HepG2 (cell line): ENCODE results near the gene ZCCHC7. TPM values are rescaled to one million over a fixed set of nuclear protein-coding genes. Genes with fewer than 3 reads are reported as not detected.

Source experiments
- CHCHD3 ChIP-seq: sonication (generic); formaldehyde crosslinking; IDR thresholded peaks from 2 replicates; pipeline ENCODE4 v1.8.0; 2022; ENCODE audit warnings: mild to moderate bottlenecking, missing genetic modification reagents, moderate library complexity
- GTF2F1 ChIP-seq: fragments of 150-350 bp; IDR thresholded peaks from 2 replicates; pipeline ENCODE4 v1.6.1; 2014; ENCODE audit warnings: low read length
- HDAC6 ChIP-seq: fragments of 200-600 bp; sonication (generic); IDR thresholded peaks from 2 replicates; pipeline ENCODE4 v1.7.0; 2017; ENCODE audit warnings: mild to moderate bottlenecking, antibody characterized with exemption, low read length, low read depth
- KAT8 ChIP-seq: IDR thresholded peaks from 2 replicates; pipeline ENCODE4 v1.6.1; 2016; ENCODE audit warnings: missing genetic modification reagents, missing compliant biosample characterization
- KLF6 ChIP-seq: IDR thresholded peaks from 2 replicates; pipeline ENCODE4 v1.8.0; 2016; ENCODE audit warnings: missing biosample characterization, missing genetic modification reagents
- MTF2 ChIP-seq: sonication (generic); formaldehyde crosslinking; IDR thresholded peaks from 2 replicates; pipeline ENCODE4 v1.5.0; 2020; ENCODE audit warnings: missing genetic modification reagents, borderline replicate concordance
- PCBP2 ChIP-seq: fragments of 200-400 bp; formaldehyde crosslinking; optimal IDR thresholded peaks from 2 replicates; pipeline ENCODE3; 2018; ENCODE audit warnings: low read length, low read depth; ENCODE audit not compliant: poor library complexity, severe bottlenecking
- SMARCC2 ChIP-seq: fragments of 450-650 bp; IDR thresholded peaks from 2 replicates; pipeline ENCODE4 v1.6.1; 2017; ENCODE audit warnings: antibody characterized with exemption, mild to moderate bottlenecking
- SP140L ChIP-seq: sonication (generic); formaldehyde crosslinking; IDR thresholded peaks from 2 replicates; pipeline ENCODE4 v1.4.0; 2020; ENCODE audit warnings: missing genetic modification reagents, borderline replicate concordance
- SYNCRIP ChIP-seq: fragments of 200-400 bp; formaldehyde crosslinking; IDR thresholded peaks from 2 replicates; pipeline ENCODE4 v1.6.1; 2018; ENCODE audit warnings: mild to moderate bottlenecking, low read depth, low read length; ENCODE audit not compliant: insufficient read depth
- U2AF1 ChIP-seq: fragments of 200-400 bp; formaldehyde crosslinking; optimal IDR thresholded peaks from 2 replicates; pipeline ENCODE3; 2017; ENCODE audit warnings: mild to moderate bottlenecking, low read depth, low read length
- ZMYM3 ChIP-seq: sonication (generic); formaldehyde crosslinking; IDR thresholded peaks from 2 replicates; pipeline ENCODE4 v1.5.1; 2020; ENCODE audit warnings: mild to moderate bottlenecking, missing genetic modification reagents
- ZNF10 ChIP-seq: sonication (generic); formaldehyde crosslinking; IDR thresholded peaks from 2 replicates; pipeline ENCODE4 v1.4.0; 2020; ENCODE audit warnings: mild to moderate bottlenecking, low read depth, missing genetic modification reagents, borderline replicate concordance
- ZNF317 ChIP-seq: sonication (generic); formaldehyde crosslinking; IDR thresholded peaks from 2 replicates; pipeline ENCODE4 v1.5.0; 2020; ENCODE audit warnings: mild to moderate bottlenecking, missing genetic modification reagents
- ZNF44 ChIP-seq: sonication (generic); formaldehyde crosslinking; IDR thresholded peaks from 2 replicates; pipeline ENCODE4 v1.5.1; 2020; ENCODE audit warnings: mild to moderate bottlenecking, missing genetic modification reagents
- ZNF468 ChIP-seq: sonication (generic); formaldehyde crosslinking; IDR thresholded peaks from 2 replicates; pipeline ENCODE4 v1.8.0; 2022; ENCODE audit warnings: mild to moderate bottlenecking, moderate library complexity, missing genetic modification reagents
- ZNF569 ChIP-seq: sonication (generic); formaldehyde crosslinking; IDR thresholded peaks from 2 replicates; pipeline ENCODE4 v1.5.0; 2020; ENCODE audit warnings: mild to moderate bottlenecking, missing genetic modification reagents, moderate library complexity, borderline replicate concordance
- polyA plus RNA-seq, 8 experiments: library from polyadenylated mRNA; depleted of rRNA in 3 of 8; stranded (reverse) in 7 of 8; unstranded in 1 of 8; fragments of >200 nt; fragmentation: Illumina TruSeq in 4 of 8; extraction: Trizol in 4 of 8; gene quantifications; 2 replicates each; pipeline versions ENCODE4 v1.2.1 to v1.2.3, GENCODE V29; 2011 to 2016; ENCODE audit warnings: low read depth in 4 of 8, missing spikeins in 1 of 8, mixed read lengths in 1 of 8; ENCODE audit not compliant: insufficient read depth in 1 of 8
- total RNA-seq, 5 experiments: library from RNA; depleted of rRNA; stranded (reverse); fragments of >200 nt; fragmentation: Illumina TruSeq; extraction: Trizol; gene quantifications; 2 replicates each; pipeline ENCODE4 v1.2.3, GENCODE V29; 2016; ENCODE audit warnings: low read depth in 1 of 5
- TF ChIP-seq, protein P1 (sequence below): sonication (generic); formaldehyde crosslinking; conservative IDR thresholded peaks from 2 replicates; pipeline ENCODE4 v1.4.0; 2020; ENCODE audit warnings: mild to moderate bottlenecking, missing genetic modification reagents, moderate library complexity
- TF ChIP-seq, protein P2 (sequence below): sonication (generic); formaldehyde crosslinking; IDR thresholded peaks from 2 replicates; pipeline ENCODE4 v1.5.0; 2020; ENCODE audit warnings: missing genetic modification reagents, mild to moderate bottlenecking, borderline replicate concordance
- TF ChIP-seq, protein P3 (sequence below): fragments of 450-650 bp; IDR thresholded peaks from 2 replicates; pipeline ENCODE4 v1.6.1; 2017
- TF ChIP-seq, protein P4 (sequence below): sonication (generic); formaldehyde crosslinking; IDR thresholded peaks from 2 replicates; pipeline ENCODE4 v1.5.1; 2020; ENCODE audit warnings: mild to moderate bottlenecking, missing genetic modification reagents, moderate library complexity

Gene ZCCHC7
- total and polyA plus RNA-seq, 2 of the 13 experiments (the other 11 are each of a cell fraction or from before 2014, with no cell fraction given), result 13.6 to 19.3 TPM

DNA sequence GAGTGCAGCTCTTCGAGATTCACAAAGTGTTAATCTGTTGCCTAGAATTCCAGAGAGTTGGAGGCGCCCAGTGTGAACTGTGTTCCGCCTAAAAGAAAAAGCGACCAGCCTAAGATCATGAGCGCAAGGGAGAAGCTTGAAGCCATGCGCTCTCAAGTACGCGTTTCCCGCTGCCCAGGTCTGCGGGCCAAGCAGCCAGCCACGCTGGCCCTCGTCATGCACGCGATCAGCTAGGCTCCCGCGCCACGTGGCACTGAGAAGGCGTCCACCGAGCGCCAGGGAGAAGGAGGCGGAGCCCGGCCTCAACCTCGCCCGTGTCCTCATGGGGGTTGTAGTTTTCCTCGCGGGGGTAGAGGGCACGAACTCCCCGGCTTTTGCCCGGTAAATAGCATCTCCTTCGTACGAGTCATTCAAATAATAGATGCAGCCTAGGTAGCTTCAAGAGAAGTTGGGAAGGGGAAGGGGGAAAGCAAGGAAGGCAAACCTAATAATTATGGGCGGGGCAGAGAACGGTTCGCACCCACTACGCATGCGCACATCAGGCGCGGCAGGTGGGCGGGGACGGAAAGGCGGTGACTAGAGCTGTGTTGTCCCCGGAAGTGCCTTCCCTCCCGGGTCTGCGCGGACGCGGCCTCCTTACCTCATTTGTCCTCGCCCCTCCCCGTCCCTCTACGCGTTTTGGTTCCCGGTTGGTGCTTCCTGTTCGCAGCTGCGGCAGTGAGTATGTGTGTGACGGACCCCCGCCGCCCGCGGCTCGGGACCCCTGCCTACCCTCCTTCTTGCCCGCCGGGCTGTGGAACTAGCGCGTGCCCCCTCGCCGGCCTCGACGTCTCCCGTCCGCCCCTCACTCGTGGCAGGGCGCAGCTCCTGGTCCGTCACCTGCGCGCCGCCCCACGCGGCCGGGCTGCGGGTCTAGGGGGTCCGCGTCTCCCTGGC, at the start of gene ZCCHC7 (continued):
- TF ChIP-seq, protein P1, sequence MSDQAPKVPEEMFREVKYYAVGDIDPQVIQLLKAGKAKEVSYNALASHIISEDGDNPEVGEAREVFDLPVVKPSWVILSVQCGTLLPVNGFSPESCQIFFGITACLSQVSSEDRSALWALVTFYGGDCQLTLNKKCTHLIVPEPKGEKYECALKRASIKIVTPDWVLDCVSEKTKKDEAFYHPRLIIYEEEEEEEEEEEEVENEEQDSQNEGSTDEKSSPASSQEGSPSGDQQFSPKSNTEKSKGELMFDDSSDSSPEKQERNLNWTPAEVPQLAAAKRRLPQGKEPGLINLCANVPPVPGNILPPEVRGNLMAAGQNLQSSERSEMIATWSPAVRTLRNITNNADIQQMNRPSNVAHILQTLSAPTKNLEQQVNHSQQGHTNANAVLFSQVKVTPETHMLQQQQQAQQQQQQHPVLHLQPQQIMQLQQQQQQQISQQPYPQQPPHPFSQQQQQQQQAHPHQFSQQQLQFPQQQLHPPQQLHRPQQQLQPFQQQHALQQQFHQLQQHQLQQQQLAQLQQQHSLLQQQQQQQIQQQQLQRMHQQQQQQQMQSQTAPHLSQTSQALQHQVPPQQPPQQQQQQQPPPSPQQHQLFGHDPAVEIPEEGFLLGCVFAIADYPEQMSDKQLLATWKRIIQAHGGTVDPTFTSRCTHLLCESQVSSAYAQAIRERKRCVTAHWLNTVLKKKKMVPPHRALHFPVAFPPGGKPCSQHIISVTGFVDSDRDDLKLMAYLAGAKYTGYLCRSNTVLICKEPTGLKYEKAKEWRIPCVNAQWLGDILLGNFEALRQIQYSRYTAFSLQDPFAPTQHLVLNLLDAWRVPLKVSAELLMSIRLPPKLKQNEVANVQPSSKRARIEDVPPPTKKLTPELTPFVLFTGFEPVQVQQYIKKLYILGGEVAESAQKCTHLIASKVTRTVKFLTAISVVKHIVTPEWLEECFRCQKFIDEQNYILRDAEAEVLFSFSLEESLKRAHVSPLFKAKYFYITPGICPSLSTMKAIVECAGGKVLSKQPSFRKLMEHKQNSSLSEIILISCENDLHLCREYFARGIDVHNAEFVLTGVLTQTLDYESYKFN (CRISPR knock-in tag), result no peak; the same call in 1 of the 2 replicates
- TF ChIP-seq U2AF1 (no peak), SP140L (CRISPR knock-in tag) (peak; percentile 82; the same call in 1 of the 2 replicates), KLF6 (CRISPR knock-in tag) (peak; percentile 97), ZNF569 (0 out of 2 replicates have a peak, but pooled peaks have one; percentile 24), SYNCRIP (no peak), HDAC6 (no peak), ZNF317 (CRISPR knock-in tag) (peak; percentile 59; the same call in 1 of the 2 replicates), GTF2F1 (no peak), ZNF468 (CRISPR knock-in tag) (0 out of 2 replicates have a peak, but pooled peaks have one; percentile 70), ZNF10 (CRISPR knock-in tag) (no peak), MTF2 (CRISPR knock-in tag) (peak; percentile 88; the same call in 1 of the 2 replicates), ZMYM3 (no peak), ZNF44 (CRISPR knock-in tag) (no peak; the same call in 1 of the 2 replicates), PCBP2 (no peak), KAT8 (CRISPR knock-in tag) (peak; percentile 73), CHCHD3 (CRISPR knock-in tag) (peak; percentile 86), SMARCC2 (no peak)
- TF ChIP-seq, protein P2, sequence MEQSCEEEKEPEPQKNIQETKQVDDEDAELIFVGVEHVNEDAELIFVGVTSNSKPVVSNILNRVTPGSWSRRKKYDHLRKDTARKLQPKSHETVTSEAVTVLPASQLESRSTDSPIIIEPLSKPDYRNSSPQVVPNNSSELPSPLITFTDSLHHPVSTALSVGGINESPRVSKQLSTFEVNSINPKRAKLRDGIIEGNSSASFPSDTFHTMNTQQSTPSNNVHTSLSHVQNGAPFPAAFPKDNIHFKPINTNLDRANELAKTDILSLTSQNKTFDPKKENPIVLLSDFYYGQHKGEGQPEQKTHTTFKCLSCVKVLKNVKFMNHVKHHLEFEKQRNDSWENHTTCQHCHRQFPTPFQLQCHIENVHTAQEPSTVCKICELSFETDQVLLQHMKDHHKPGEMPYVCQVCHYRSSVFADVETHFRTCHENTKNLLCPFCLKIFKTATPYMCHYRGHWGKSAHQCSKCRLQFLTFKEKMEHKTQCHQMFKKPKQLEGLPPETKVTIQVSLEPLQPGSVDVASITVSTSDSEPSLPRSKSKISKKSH (CRISPR knock-in tag), result peak; percentile 93; the same call in 1 of the 2 replicates
- TF ChIP-seq, protein P3, sequence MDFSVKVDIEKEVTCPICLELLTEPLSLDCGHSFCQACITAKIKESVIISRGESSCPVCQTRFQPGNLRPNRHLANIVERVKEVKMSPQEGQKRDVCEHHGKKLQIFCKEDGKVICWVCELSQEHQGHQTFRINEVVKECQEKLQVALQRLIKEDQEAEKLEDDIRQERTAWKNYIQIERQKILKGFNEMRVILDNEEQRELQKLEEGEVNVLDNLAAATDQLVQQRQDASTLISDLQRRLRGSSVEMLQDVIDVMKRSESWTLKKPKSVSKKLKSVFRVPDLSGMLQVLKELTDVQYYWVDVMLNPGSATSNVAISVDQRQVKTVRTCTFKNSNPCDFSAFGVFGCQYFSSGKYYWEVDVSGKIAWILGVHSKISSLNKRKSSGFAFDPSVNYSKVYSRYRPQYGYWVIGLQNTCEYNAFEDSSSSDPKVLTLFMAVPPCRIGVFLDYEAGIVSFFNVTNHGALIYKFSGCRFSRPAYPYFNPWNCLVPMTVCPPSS, result no peak
- TF ChIP-seq, protein P4, sequence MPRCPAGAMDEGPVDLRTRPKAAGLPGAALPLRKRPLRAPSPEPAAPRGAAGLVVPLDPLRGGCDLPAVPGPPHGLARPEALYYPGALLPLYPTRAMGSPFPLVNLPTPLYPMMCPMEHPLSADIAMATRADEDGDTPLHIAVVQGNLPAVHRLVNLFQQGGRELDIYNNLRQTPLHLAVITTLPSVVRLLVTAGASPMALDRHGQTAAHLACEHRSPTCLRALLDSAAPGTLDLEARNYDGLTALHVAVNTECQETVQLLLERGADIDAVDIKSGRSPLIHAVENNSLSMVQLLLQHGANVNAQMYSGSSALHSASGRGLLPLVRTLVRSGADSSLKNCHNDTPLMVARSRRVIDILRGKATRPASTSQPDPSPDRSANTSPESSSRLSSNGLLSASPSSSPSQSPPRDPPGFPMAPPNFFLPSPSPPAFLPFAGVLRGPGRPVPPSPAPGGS (CRISPR knock-in tag), result peak; percentile 21; the same call in 1 of the 2 replicates
